ENCODE measurements around the gene SRSF7.

SRSF7 gene

GRCh38 chr2:38701542-38701941 is 49.6 kb downstream of the SRSF7 start:
- Histone ChIP-seq H3K27me3 (ENCODE audit: control insufficient read depth, insufficient read depth, low read length) (no peaks in the 10 kb centered on the region), H3K79me2 (peaks cover 7% of the 10 kb centered on the region), H3K9ac (no peak overlapping the region), H3K9me3 (ENCODE audit: control insufficient read depth, low read length) (no peaks in the 10 kb centered on the region), H3K4me2 (ENCODE audit: low read length) (no peak overlapping the region), H2AFZ (no peak overlapping the region), H3K4me3 (ENCODE audit: low read depth, low read length) (no peak overlapping the region), H3K4me1 (no peaks in the 10 kb centered on the region), H3K27ac (no peak overlapping the region), H3K36me3 (ENCODE audit: control insufficient read depth, insufficient read depth, low read length) (no peaks in the 10 kb centered on the region)
- TF ChIP-seq CTCF (IDR thresholded peaks at IDR 0.05), result no peak

GRCh38 chr2:38700881-38701458 is 50.2 kb downstream of the SRSF7 start:
- H3K27me3 ChIP-seq (ENCODE audit: control insufficient read depth, insufficient read depth, low read length), result no peaks in the 10 kb centered on the region
- H3K9ac ChIP-seq, result no peak overlapping the region
- H2AFZ ChIP-seq, result no peak overlapping the region
- H3K4me2 ChIP-seq (ENCODE audit: low read length), result no peak overlapping the region
- no peaks in the 10 kb centered on the region for H3K4me1 ChIP-seq
- H3K27ac ChIP-seq, result no peak overlapping the region
- H3K9me3 ChIP-seq (ENCODE audit: control insufficient read depth, low read length), result no peaks in the 10 kb centered on the region
- H3K36me3 ChIP-seq (ENCODE audit: control insufficient read depth, insufficient read depth, low read length), result no peaks in the 10 kb centered on the region
- no peak for TF ChIP-seq CTCF (IDR thresholded peaks at IDR 0.05)
- H3K79me2 ChIP-seq, result peaks cover 7% of the 10 kb centered on the region
- H3K4me3 ChIP-seq (ENCODE audit: low read depth, low read length), result no peak overlapping the region

GRCh38 chr2:38700113-38700785 is 50.9 kb downstream of the SRSF7 start:
- Histone ChIP-seq H3K79me2 (peaks cover 7% of the 10 kb centered on the region), H3K27ac (no peak overlapping the region), H3K9ac (no peak overlapping the region), H3K36me3 (ENCODE audit: control insufficient read depth, insufficient read depth, low read length) (no peaks in the 10 kb centered on the region), H2AFZ (no peak overlapping the region), H3K9me3 (ENCODE audit: control insufficient read depth, low read length) (no peaks in the 10 kb centered on the region), H3K4me2 (ENCODE audit: low read length) (no peak overlapping the region), H3K4me1 (no peaks in the 10 kb centered on the region), H3K4me3 (ENCODE audit: low read depth, low read length) (no peak overlapping the region), H3K27me3 (ENCODE audit: control insufficient read depth, insufficient read depth, low read length) (no peaks in the 10 kb centered on the region)
- TF ChIP-seq CTCF (IDR thresholded peaks at IDR 0.05), result no peak

GRCh38 chr2:38698467-38699003 is 52.6 kb downstream of the SRSF7 start:
- no peak for TF ChIP-seq CTCF (IDR thresholded peaks at IDR 0.05)
- H3K36me3 ChIP-seq (ENCODE audit: control insufficient read depth, insufficient read depth, low read length), result no peaks in the 10 kb centered on the region
- H3K27me3 ChIP-seq (ENCODE audit: control insufficient read depth, insufficient read depth, low read length), result no peaks in the 10 kb centered on the region
- no peak overlapping the region for H3K4me2 ChIP-seq (ENCODE audit: low read length)
- no peak overlapping the region for H2AFZ ChIP-seq
- H3K4me1 ChIP-seq, result no peaks in the 10 kb centered on the region
- H3K27ac ChIP-seq, result no peak overlapping the region
- H3K4me3 ChIP-seq (ENCODE audit: low read depth, low read length), result no peak overlapping the region
- no peak overlapping the region for H3K9ac ChIP-seq
- H3K9me3 ChIP-seq (ENCODE audit: control insufficient read depth, low read length), result no peaks in the 10 kb centered on the region
- H3K79me2 ChIP-seq, result peaks cover 4% of the 10 kb centered on the region

All from parathyroid adenoma (tissue), 2 donors.